Keratinocyte (primary cell): Measurements from ENCODE around the gene PRSS33. TPM values are rescaled to one million over a fixed set of nuclear protein-coding genes. Genes with fewer than 3 reads are reported as not detected.

Experiments used
- DNase-seq: peaks from one replicate; pipeline ENCODE4 v3.0.0-alpha.2; 2011; ENCODE audit warnings: low read depth, missing footprints, low spot score
- FAIRE-seq: peaks from 2 replicates; lab custom pipeline; 2011; peaks lifted over from hg19 to GRCh38; lab: Jason Lieb, UNC
- H2AFZ ChIP-seq: 2 replicates; pipeline ENCODE4 v1.6.0; 2012; ENCODE audit warnings: low read length, control low read depth, inconsistent platforms; ENCODE audit not compliant: control insufficient read depth
- H3K27ac ChIP-seq: 2 replicates; pipeline ENCODE4 v1.5.1; 2011; ENCODE audit warnings: low read length; ENCODE audit not compliant: control insufficient read depth, insufficient read depth
- H3K27me3 ChIP-seq: 3 replicates; pipeline ENCODE4 v1.6.0; 2011; ENCODE audit warnings: low read length; ENCODE audit not compliant: control insufficient read depth, insufficient read depth; ENCODE audit errors: extremely low read depth
- H3K36me3 ChIP-seq, 2 experiments: 2 replicates in 1 of 2; 3 replicates in 1 of 2; pipeline ENCODE4 v1.5.1; 2011; ENCODE audit warnings: low read length in 2 of 2, mild to moderate bottlenecking in 1 of 2; ENCODE audit not compliant: control insufficient read depth in 2 of 2, insufficient read depth in 2 of 2; ENCODE audit errors: extremely low read depth in 1 of 2
- H3K4me1 ChIP-seq: 3 replicates; pipeline ENCODE4 v1.5.1; 2011; ENCODE audit warnings: low read length; ENCODE audit not compliant: control insufficient read depth, insufficient read depth; ENCODE audit errors: extremely low read depth
- H3K4me2 ChIP-seq: 3 replicates; pipeline ENCODE4 v1.6.0; 2011; ENCODE audit warnings: low read depth, low read length; ENCODE audit not compliant: control insufficient read depth, insufficient read depth; ENCODE audit errors: extremely low read depth
- H3K4me3 ChIP-seq, 3 experiments: fragments of 200-600 bp in 1 of 3; sonication (generic) in 1 of 3; 2 replicates in 2 of 3; 3 replicates in 1 of 3; pipeline ENCODE4 v1.5.1; 2011 to 2016; ENCODE audit warnings: low read length in 3 of 3, mild to moderate bottlenecking in 3 of 3, control low read depth in 2 of 3, inconsistent platforms in 1 of 3, low read depth in 1 of 3, mixed read lengths in 1 of 3, mixed run types in 1 of 3, moderate library complexity in 1 of 3; ENCODE audit not compliant: control insufficient read depth in 2 of 3, insufficient read depth in 2 of 3; ENCODE audit errors: extremely low read depth in 1 of 3
- H3K79me2 ChIP-seq: 2 replicates; pipeline ENCODE4 v1.6.0; 2012; ENCODE audit warnings: low read length; ENCODE audit not compliant: control insufficient read depth, insufficient read depth
- H3K9ac ChIP-seq: 3 replicates; pipeline ENCODE4 v1.6.0; 2011; ENCODE audit warnings: low read length; ENCODE audit not compliant: control insufficient read depth, insufficient read depth; ENCODE audit errors: extremely low read depth
- H3K9me1 ChIP-seq: 3 replicates; pipeline ENCODE4 v1.6.0; 2011; ENCODE audit warnings: low read length; ENCODE audit not compliant: control insufficient read depth, insufficient read depth; ENCODE audit errors: extremely low read depth
- H3K9me3 ChIP-seq: 2 replicates; pipeline ENCODE4 v1.5.1; 2012; ENCODE audit warnings: low read depth, low read length; ENCODE audit not compliant: control insufficient read depth
- H4K20me1 ChIP-seq: 3 replicates; pipeline ENCODE4 v1.6.0; 2011; ENCODE audit warnings: low read length; ENCODE audit not compliant: control insufficient read depth, insufficient read depth; ENCODE audit errors: extremely low read depth
- EZH2 ChIP-seq: IDR thresholded peaks from one replicate; pipeline ENCODE4 v1.6.1; 2012; ENCODE audit warnings: inconsistent platforms, mild to moderate bottlenecking, low read length, moderate library complexity
- dilution Hi-C: fragments of 300-500 bp; cut with MboI; formaldehyde crosslinking; loops from one replicate; pipeline ENCODE4 v1.7.0; 2020; ENCODE audit warnings: low sequenced_read_pairs; ENCODE audit not compliant: extremely low pct_ligation_motif_present
- polyA plus RNA-seq, 5 experiments: library from polyadenylated mRNA; depleted of rRNA in 3 of 5; stranded (reverse) in 3 of 5; stranded (forward) in 1 of 5; unstranded in 1 of 5; fragments of >200 nt; gene quantifications; 1 replicate in 1 of 5; 2 replicates in 3 of 5; 3 replicates in 1 of 5; pipeline versions ENCODE4 v1.2.1 to v1.2.3, GENCODE V29; 2011 to 2012; ENCODE audit warnings: missing spikeins in 2 of 5, low read depth in 1 of 5, low replicate concordance in 1 of 5
- TF ChIP-seq, protein P1 (sequence below), 3 experiments: IDR thresholded peaks in 1 of 3; conservative IDR thresholded peaks in 1 of 3; optimal IDR thresholded peaks in 1 of 3; 2 replicates in 2 of 3; 3 replicates in 1 of 3; pipeline versions ENCODE3 to v1.5.1; 2011; ENCODE audit warnings: low read length in 3 of 3, mild to moderate bottlenecking in 3 of 3, moderate library complexity in 2 of 3, control low read depth in 1 of 3, inconsistent platforms in 1 of 3; ENCODE audit not compliant: insufficient read depth in 2 of 3; ENCODE audit errors: extremely low read depth in 1 of 3

Gene PRSS33
- polyA plus RNA-seq, 1 donor (not counting 4 experiments of a cell fraction or from before 2014, with no cell fraction given), result not detected

DNA sequence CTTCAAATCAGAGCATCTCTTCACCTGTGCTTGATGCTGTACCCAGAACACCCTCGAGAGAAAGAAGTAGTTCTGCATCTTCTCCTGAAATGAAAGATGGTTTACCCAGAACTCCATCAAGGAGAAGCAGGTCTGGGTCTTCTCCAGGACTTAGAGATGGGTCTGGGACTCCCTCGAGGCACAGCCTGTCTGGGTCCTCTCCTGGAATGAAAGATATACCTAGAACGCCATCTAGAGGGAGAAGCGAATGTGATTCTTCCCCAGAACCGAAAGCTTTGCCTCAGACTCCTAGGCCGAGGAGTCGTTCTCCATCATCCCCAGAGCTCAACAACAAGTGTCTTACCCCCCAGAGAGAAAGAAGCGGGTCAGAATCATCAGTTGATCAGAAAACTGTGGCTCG, 22.6 kb downstream of the PRSS33 start:
- Histone ChIP-seq H3K27me3 (no peaks in the 10 kb centered on the region), H4K20me1 (peaks cover 37% of the 10 kb centered on the region), H3K4me2 (no peak overlapping the region), H3K36me3 (peaks cover 67 to 93% of the 10 kb centered on the region in 2 experiments), H3K79me2 (peaks cover 83% of the 10 kb centered on the region), H3K4me3 (no peak overlapping the region), H3K9me1 (peaks cover 4% of the 10 kb centered on the region), H3K9ac (no peak overlapping the region), H3K27ac (no peak overlapping the region), H3K4me1 (peaks cover 6% of the 10 kb centered on the region), H3K9me3 (no peaks in the 10 kb centered on the region), H2AFZ (no peak overlapping the region)
- DNase-seq (no peak), FAIRE-seq (no peak)
- dilution Hi-C loops, result no loop called here
- TF ChIP-seq, protein P1, sequence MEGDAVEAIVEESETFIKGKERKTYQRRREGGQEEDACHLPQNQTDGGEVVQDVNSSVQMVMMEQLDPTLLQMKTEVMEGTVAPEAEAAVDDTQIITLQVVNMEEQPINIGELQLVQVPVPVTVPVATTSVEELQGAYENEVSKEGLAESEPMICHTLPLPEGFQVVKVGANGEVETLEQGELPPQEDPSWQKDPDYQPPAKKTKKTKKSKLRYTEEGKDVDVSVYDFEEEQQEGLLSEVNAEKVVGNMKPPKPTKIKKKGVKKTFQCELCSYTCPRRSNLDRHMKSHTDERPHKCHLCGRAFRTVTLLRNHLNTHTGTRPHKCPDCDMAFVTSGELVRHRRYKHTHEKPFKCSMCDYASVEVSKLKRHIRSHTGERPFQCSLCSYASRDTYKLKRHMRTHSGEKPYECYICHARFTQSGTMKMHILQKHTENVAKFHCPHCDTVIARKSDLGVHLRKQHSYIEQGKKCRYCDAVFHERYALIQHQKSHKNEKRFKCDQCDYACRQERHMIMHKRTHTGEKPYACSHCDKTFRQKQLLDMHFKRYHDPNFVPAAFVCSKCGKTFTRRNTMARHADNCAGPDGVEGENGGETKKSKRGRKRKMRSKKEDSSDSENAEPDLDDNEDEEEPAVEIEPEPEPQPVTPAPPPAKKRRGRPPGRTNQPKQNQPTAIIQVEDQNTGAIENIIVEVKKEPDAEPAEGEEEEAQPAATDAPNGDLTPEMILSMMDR (optimal IDR thresholded peaks at IDR 0.05 in 1 of 3, IDR thresholded peaks at IDR 0.05 in 1 of 3, conservative IDR thresholded peaks at IDR 0.05 in 1 of 3; ENCODE audit: extremely low read depth in 1 of 3, insufficient read depth in 2 of 3, low read length in 3 of 3), result peak in 1 of 3 experiments; percentile 3
- no peak for TF ChIP-seq EZH2

DNA sequence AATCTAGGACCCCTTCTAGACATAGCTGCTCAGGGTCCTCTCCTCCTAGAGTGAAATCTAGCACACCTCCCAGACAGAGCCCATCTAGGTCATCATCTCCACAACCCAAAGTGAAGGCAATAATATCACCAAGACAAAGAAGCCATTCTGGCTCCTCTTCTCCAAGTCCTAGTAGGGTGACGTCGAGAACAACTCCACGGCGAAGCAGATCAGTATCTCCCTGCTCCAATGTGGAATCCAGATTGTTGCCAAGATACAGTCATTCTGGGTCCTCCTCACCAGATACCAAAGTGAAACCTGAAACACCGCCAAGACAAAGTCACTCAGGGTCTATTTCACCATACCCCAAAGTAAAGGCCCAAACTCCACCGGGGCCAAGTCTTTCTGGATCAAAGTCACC, 24.2 kb downstream of the PRSS33 start:
- Histone ChIP-seq H3K4me3 (no peak overlapping the region), H3K4me1 (no peaks in the 10 kb centered on the region), H4K20me1 (peaks cover 36% of the 10 kb centered on the region), H3K79me2 (peaks cover 94% of the 10 kb centered on the region), H3K36me3 (peaks cover 68 to 96% of the 10 kb centered on the region in 2 experiments), H2AFZ (no peak overlapping the region), H3K9me1 (peaks cover 4% of the 10 kb centered on the region), H3K9ac (no peak overlapping the region), H3K27me3 (no peaks in the 10 kb centered on the region), H3K9me3 (no peaks in the 10 kb centered on the region), H3K27ac (no peak overlapping the region), H3K4me2 (no peak overlapping the region)
- no peak for TF ChIP-seq EZH2
- TF ChIP-seq, protein P1 (optimal IDR thresholded peaks at IDR 0.05 in 1 of 3, IDR thresholded peaks at IDR 0.05 in 1 of 3, conservative IDR thresholded peaks at IDR 0.05 in 1 of 3; ENCODE audit: extremely low read depth in 1 of 3, insufficient read depth in 2 of 3, low read length in 3 of 3), result no peak
- FAIRE-seq (no peak), DNase-seq (no peak)
- dilution Hi-C loops, result no loop called here
